Astrocyte of the spinal cord (primary cell): ENCODE measurements around the gene ZNF474.

ENCODE experiments used
- DNase-seq: peaks from one replicate; pipeline ENCODE4 v3.0.0; 2011; ENCODE audit warnings: low read depth, low spot score
- H3K4me3 ChIP-seq: 2 replicates; pipeline ENCODE4 v1.5.1; 2011; ENCODE audit warnings: low read depth, mild to moderate bottlenecking, low read length, moderate library complexity
- CTCF ChIP-seq: IDR thresholded peaks from 2 replicates; pipeline ENCODE4 v1.5.1; 2012; ENCODE audit warnings: low read depth, mild to moderate bottlenecking, low read length, inconsistent platforms
- in situ Hi-C: cut with HindIII; loops from 2 replicates; pipeline ENCODE4 v1.10.0; 2017; ENCODE audit warnings: low sequenced_read_pairs

ZNF474 gene

GRCh38 chr5:122195802-122196394 is 66.6 kb downstream of the ZNF474 start:
- in situ Hi-C loops = no loop called here

GRCh38 chr5:122199146-122199545 is 69.8 kb downstream of the ZNF474 start:
- H3K4me3 ChIP-seq = no peak overlapping the region
- no peak for TF ChIP-seq CTCF
- in situ Hi-C loops = no loop called here
- DNase-seq = no peak

More at GRCh38 chr5:122195802-122196394, 66.6 kb downstream of the ZNF474 start:
- peak; percentile 76 for DNase-seq
- no peak overlapping the region for H3K4me3 ChIP-seq
- peak; percentile 78 for TF ChIP-seq CTCF

GRCh38 chr5:122200450-122200849 is 71.1 kb downstream of the ZNF474 start:
- in situ Hi-C loops = no loop called here
- H3K4me3 ChIP-seq = no peak overlapping the region
- TF ChIP-seq CTCF = no peak
- no peak for DNase-seq

- DNase-seq = no peak
- no peak for TF ChIP-seq CTCF
- no peak overlapping the region for H3K4me3 ChIP-seq
- in situ Hi-C loops = no loop called here
These were observed 71.5 kb downstream of the ZNF474 start for GRCh38 chr5:122200865-122201264.

- in situ Hi-C loops = no loop called here
- TF ChIP-seq CTCF = no peak
- DNase-seq = no peak
- no peak overlapping the region for H3K4me3 ChIP-seq
These were observed 72.0 kb downstream of the ZNF474 start for GRCh38 chr5:122201365-122201764.

- no peak for TF ChIP-seq CTCF
- no peak overlapping the region for H3K4me3 ChIP-seq
- in situ Hi-C loops = no loop called here
- peak; percentile 56 for DNase-seq
These were observed 73.6 kb downstream of the ZNF474 start for GRCh38 chr5:122202952-122203351.
